Measurements from ENCODE around the gene AKT2. TPM values are rescaled to one million over a fixed set of nuclear protein-coding genes. Genes with fewer than 3 reads are reported as not detected.

Gene AKT2
- total and polyA plus RNA-seq, 7 donors: 28.0 to 107 (median 74.4) TPM

GRCh38 chr19:40249201-40249600 lies 35.9 kb downstream of the AKT2 start:
- no peaks in the 10 kb centered on the region for H3K9me3 ChIP-seq
- 84 to 90% methylated on average over 10 of the region's 10 CpGs for WGBS, 2 donors
- peaks cover 0 to 48% (median 7%) of the 10 kb centered on the region in 4 donors for H3K36me3 ChIP-seq
- TF ChIP-seq POLR2A (IDR thresholded peaks at IDR 0.05): no peak
- TF ChIP-seq POLR2AphosphoS5 (IDR thresholded peaks at IDR 0.05): no peak
- no peak for TF ChIP-seq EP300 (IDR thresholded peaks at IDR 0.05)
- TF ChIP-seq CTCF (IDR thresholded peaks at IDR 0.05): no peak
- DNase-seq: no peak
- no peak overlapping the region for H3K4me3 ChIP-seq
- peaks cover 0 to 25% (median 12%) of the 10 kb centered on the region in 4 donors for H3K4me1 ChIP-seq
- no peak overlapping the region for H3K27ac ChIP-seq
- H3K27me3 ChIP-seq: no peaks in the 10 kb centered on the region
- intact Hi-C loops (cut with DNase I): no loop called here

- no peaks in the 10 kb centered on the region for H3K9me3 ChIP-seq
- no peaks in the 10 kb centered on the region for H3K27me3 ChIP-seq
- 92% methylated on average over 12 of the region's 12 CpGs for whole genome bisulfite sequencing, 2 donors
- DNase-seq: no peak
- H3K4me1 ChIP-seq: peaks cover 0 to 25% (median 11%) of the 10 kb centered on the region in 4 donors
- TF ChIP-seq EP300 (IDR thresholded peaks at IDR 0.05): no peak
- TF ChIP-seq POLR2AphosphoS5 (IDR thresholded peaks at IDR 0.05): no peak
- no peak for TF ChIP-seq POLR2A (IDR thresholded peaks at IDR 0.05)
- no peak for TF ChIP-seq CTCF (IDR thresholded peaks at IDR 0.05)
- no peak overlapping the region for H3K4me3 ChIP-seq
- intact Hi-C loops (cut with DNase I): no loop called here
- H3K36me3 ChIP-seq: peaks cover 0 to 35% (median 3%) of the 10 kb centered on the region in 4 donors
- no peak overlapping the region for H3K27ac ChIP-seq
Observed at GRCh38 chr19:40247735-40248262, 37.3 kb downstream of the AKT2 start.

GRCh38 chr19:40247178-40247577 lies 38.0 kb downstream of the AKT2 start:
- Histone ChIP-seq H3K27ac (no peak overlapping the region), H3K4me1 (peaks cover 0 to 25% (median 14%) of the 10 kb centered on the region in 4 donors), H3K27me3 (no peaks in the 10 kb centered on the region), H3K36me3 (peaks cover 0 to 34% (median 3%) of the 10 kb centered on the region in 4 donors), H3K9me3 (no peaks in the 10 kb centered on the region), H3K4me3 (no peak overlapping the region)
- no peak for DNase-seq
- no peak for TF ChIP-seq POLR2A (IDR thresholded peaks at IDR 0.05)
- intact Hi-C loops (cut with DNase I): no loop called here
- 92 to 93% methylated on average over 6 of the region's 6 CpGs for WGBS, 2 donors

- 95 to 97% methylated on average over 16 of the region's 16 CpGs for WGBS, 2 donors
- H3K27me3 ChIP-seq: no peaks in the 10 kb centered on the region
- no peak overlapping the region for H3K4me3 ChIP-seq
- no peak for DNase-seq
- TF ChIP-seq POLR2A (IDR thresholded peaks at IDR 0.05) (no peak), CTCF (IDR thresholded peaks at IDR 0.05) (no peak), POLR2AphosphoS5 (IDR thresholded peaks at IDR 0.05) (no peak)
- H3K36me3 ChIP-seq: peaks cover 0 to 35% (median 6%) of the 10 kb centered on the region in 4 donors
- intact Hi-C loops (cut with DNase I): no loop called here
- no peaks in the 10 kb centered on the region for H3K9me3 ChIP-seq
- peaks cover 0 to 25% (median 14%) of the 10 kb centered on the region in 4 donors for H3K4me1 ChIP-seq
- H3K27ac ChIP-seq: no peak overlapping the region
Observed at GRCh38 chr19:40246292-40247073, 38.7 kb downstream of the AKT2 start.

- Histone ChIP-seq H3K4me1 (peaks cover 0 to 25% (median 14%) of the 10 kb centered on the region in 4 donors), H3K4me3 (no peak overlapping the region), H3K36me3 (peaks cover 1 to 41% (median 9%) of the 10 kb centered on the region in 4 donors), H3K9me3 (no peaks in the 10 kb centered on the region), H3K27ac (no peak overlapping the region), H3K27me3 (no peaks in the 10 kb centered on the region)
- 93 to 94% methylated on average over 9 of the region's 9 CpGs for WGBS, 2 donors
- intact Hi-C loops (cut with DNase I): no loop called here
- no peak for DNase-seq
- TF ChIP-seq CTCF (IDR thresholded peaks at IDR 0.05): no peak
- TF ChIP-seq EP300 (IDR thresholded peaks at IDR 0.05): no peak
- no peak for TF ChIP-seq POLR2AphosphoS5 (IDR thresholded peaks at IDR 0.05)
- no peak for TF ChIP-seq POLR2A (IDR thresholded peaks at IDR 0.05)
Observed at GRCh38 chr19:40245506-40246128, 39.5 kb downstream of the AKT2 start.
